ENCODE data around the gene SHQ1.
"Not testable (repeated sequence)": the region's sequence is repeated elsewhere in the genome, so short reads cannot be mapped to it uniquely, and the experiment has no call there.

The SHQ1 gene

DNA sequence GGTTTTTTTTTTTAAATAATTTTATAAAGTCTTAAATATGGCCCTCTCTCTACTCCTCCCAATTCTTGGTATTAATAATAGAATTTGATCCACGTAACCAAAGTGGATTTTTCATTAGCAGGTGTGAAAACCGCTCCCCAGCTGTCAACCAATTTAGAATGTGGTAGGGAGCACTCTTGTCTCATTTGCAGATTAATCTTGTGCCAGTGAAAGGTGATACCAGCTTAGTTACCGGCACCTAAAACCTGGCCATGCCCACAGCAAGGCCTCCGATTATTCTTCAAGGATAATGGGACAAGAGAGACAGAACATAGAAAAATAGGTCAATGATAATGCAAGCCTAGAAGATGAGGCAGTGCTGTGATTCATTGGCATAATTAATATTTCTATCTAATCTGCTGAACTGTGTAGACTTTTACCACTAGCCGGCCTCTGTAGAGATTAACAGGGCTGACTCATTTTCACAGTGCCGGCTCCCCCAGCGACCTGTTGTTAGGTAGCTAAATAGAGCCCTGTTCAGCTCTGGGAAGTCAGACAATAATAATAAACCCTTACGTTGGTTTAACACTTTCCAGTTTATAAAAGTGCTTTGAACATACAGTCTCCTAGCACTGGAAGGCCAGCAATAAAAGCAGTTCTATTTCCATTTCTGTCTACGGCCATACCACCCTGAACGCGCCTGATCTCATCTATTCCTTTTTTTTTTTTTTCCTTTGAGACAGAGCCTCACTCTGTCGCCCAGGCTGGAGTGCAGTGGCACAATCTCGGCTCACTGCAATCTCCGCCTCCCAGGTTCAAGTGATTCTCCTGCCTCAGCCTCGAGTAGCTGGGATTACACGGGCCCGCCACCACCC, 102.9 kb downstream of the SHQ1 start:
- no peak for DNase-seq

DNA sequence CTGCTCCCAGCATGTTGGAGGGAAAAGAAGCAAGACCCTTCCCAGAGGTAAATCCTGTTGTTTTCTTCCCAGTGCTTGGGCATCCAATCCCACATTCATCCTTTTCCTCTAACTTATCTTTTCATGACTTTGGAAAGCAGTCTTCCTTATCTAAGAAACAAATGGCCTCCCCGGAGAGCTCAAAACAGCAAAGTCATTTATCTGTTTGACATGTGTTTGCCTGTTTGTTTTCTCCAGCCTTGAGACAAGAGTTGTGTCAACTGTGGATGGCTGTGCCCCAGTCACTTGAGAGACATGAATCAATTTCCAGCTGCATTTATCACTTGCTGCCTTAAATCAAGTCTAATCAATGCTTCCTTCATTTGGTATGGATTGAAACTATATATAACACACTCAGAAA, 103.9 kb downstream of the SHQ1 start:
- no peak for DNase-seq

GRCh38 chr3:72739531-72740466, 108.4 kb downstream of the SHQ1 start:
- no peak for DNase-seq

- DNase-seq: peak; percentile 32 to 39
Observed at GRCh38 chr3:72738752-72739530, 109.3 kb downstream of the SHQ1 start.

DNA sequence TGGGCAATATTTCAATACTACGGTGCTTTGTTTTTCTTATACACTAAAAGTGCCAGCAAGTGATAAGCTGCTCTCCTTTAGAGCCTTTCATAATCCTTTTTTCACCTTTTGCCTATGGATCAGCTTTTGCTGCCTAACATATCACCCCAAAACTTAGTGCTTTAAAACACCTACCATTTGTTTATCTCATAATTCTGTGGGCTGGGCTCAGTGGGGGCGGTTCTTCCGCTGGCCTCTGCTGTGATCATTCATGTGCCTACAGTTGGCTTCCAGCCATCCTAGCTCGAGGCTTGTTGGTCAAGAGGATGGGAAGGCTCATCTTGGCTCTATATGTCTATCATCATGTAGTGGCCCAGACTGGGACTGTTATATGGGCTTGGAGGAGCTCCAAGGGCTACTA, 113.2 kb downstream of the SHQ1 start:
- DNase-seq: not testable (repeated sequence)

DNA sequence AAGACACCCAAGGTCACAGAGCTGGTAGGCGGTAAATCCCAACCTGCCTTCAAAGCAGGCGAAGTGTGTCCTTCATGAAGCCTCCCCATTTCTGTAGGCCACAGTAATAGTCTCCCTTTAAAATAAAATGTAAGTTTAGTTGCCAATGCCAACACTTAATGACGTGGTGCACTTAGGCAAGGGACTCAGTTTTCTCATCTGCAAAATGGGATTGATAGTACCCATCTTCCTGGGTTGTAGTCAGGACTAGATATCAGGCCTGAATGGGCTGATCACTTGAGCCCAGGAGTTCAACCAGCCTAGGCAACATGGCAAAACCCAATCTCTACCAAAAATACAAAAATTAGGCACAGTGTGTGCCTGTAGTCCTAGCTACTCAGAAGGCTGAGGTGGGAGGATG, 114.6 kb downstream of the SHQ1 start:
- DNase-seq: no peak

DNA sequence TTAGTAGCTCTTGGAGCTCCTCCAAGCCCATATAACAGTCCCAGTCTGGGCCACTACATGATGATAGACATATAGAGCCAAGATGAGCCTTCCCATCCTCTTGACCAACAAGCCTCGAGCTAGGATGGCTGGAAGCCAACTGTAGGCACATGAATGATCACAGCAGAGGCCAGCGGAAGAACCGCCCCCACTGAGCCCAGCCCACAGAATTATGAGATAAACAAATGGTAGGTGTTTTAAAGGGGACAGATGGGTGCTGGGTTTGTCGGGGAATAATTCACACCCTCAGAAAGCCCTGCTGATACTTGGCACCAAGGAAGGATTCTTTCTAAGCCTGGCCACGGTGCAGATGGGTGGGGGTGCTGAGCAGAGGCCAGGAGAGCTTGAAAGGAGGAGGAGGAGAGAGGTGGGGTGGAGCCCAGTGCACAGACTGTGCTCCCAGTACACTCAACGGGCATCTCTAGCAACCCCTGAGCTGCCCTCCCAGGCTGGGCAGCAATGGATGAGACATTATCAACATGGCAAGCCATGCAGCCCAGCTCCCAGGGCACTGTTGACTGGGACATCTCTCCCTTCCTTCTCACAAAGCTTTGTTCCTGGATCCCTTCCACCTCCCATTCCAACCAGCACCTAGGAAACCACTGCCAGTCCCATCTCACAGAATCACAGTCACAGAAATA, 115.4 kb downstream of the SHQ1 start:
- DNase-seq: not testable (repeated sequence)

DNA sequence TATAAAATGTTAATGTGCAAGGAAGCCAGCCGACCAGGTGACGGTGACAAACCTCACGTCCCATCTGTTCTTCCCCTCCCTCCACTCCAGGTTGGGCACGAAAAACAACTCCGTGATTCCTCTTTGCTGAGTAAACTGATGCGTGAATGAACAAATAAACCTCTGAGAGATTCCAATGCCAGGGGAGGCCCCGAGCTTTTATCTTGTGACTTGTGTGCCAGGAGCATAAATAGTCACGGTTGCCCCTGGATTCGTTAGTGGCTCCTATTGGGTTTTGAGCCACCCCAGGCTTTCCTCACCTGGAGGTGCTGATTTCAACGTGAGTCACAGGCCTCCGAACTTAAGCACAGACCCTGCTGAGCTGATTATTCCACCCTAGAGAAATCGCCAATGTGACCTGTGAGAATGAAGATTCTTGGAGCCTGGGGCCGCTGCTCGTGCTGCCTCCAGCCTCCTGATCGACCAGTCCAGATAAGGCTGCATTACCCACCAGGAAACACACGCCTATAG, 119.2 kb downstream of the SHQ1 start:
- no peak for DNase-seq

- no peak for DNase-seq
Observed at GRCh38 chr3:72728329-72728889, 119.8 kb downstream of the SHQ1 start.

GRCh38 chr3:72727726-72728125, 120.5 kb downstream of the SHQ1 start:
- DNase-seq: no peak

DNA sequence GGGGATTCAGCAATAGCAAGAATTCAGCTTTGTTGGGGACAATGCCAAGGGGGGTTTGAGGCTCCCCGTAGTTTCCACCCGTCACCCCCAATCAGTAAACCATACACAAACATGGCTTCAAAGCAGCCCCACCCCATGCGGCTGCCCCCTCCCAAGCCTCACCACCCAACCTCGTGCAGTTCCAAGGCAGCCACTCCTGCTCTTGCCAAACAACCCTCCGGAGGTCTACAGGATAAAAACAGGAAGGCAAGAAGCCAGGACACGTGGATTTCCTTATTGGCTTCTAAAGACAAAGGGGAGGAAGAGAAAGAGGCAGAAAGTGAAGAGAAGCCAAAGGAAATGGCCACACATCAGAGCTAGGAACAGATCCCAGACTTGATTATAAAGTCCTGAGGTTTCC, 121.1 kb downstream of the SHQ1 start:
- DNase-seq: no peak

DNA sequence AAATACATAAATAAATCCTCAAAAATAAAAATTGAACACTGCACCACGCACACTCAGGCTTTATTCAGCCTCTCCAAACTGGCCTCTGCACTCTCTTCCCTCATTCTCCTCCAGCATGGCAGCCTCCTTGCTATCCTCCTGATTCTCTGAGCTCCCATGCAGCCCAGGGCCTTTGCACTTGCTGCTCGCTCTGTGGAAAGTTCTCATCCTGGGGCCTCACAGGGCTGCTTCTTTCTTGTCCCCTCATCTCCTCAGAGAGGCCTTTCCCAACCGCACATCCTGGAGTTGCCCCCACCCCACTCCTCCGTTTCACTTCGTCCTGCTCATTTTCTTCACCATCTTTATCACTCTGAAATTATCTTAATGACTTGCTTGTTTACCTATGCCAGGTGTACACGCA, 123.0 kb downstream of the SHQ1 start:
- no peak for DNase-seq

DNA sequence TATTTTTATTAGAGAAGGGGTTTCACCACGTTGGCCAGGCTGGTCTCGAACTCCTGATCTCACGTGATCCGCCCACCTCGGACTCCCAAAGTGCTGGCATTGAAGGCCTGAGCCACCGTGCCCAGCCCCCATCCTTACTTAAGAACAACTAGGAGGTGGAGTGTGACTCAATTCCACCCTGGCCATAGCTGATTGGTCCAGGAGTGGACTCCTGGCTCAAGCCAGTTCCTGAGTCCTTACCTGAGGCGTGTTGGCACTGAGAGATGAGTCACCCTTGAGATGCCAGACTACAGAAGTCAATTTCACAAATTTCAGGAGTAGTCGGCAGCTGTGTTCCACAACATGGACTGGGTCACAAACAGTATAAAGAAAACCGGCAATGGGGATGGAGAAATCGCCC, 124.2 kb downstream of the SHQ1 start:
- no peak for DNase-seq

DNA sequence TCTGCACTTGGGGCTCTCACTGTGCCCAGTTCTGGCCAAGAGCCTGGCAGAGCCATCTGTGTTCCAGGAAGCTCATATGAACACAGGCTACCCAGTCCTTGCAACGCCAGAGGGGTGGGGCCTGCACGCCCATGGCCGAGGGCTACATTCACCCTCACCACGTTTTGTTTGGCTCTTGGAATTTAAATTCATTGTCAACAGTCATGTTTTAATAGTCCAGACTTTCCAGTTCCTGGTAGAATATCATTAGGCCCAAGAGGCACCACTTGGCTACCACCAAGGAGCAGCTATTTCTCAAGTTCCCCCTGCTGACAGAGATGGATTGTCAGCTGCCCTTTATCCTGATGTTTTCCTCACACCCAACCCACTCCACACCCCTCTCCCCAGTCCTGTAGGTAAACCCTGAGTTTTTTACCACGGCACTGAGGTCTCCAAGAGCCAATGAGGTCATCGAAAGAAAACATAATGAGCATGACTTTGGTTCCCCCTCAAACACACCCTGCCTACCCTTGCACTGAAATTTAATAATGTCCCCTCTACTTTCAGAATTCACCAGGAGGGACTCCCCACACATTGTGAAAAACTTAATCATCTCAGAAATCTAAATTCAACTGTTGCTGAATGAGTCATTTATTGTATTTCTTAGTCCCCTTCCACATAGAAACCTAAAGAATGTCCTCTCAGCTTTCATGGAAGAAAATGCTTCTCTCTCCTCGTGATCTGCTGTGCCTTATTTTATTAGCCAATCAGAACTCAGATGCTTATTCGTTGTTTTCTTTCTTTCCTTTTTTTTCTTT, 125.1 kb downstream of the SHQ1 start:
- DNase-seq: no peak

DNA sequence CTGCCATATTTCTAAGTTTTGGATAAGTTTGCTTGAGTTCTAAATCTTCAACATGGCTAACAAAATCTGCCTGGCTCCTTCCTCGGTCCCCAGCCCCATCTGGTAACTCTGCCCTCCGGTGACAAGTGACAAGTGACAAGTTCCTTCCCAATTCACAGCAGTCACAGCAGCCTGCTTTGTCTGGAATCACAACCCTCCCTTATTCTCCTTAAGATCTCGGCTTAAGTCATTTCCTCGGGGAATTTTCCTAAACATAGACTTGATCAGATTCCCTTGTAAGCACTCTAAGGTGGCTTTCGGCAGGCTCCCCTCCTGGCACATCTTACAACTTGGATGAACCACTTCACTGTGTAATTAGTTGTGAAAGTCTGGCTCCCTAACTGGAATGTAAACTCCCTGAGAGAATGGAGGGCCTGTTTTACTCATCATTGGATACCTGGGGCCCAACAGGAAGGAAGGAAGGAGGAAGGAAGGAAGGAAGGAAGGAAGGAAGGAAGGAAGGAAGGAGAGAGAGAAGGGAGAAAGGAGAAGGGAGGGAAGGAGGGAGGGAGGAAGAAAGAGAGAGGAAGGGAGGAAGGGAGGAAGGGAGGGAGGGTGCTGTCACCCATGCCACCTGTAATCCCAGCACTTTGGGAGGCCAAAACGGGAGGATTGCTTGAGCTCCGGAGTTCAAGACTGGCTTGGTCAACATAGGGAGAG, 126.4 kb downstream of the SHQ1 start:
- no peak for DNase-seq

GRCh38 chr3:72720566-72720965, 127.7 kb downstream of the SHQ1 start:
- DNase-seq: no peak

DNA sequence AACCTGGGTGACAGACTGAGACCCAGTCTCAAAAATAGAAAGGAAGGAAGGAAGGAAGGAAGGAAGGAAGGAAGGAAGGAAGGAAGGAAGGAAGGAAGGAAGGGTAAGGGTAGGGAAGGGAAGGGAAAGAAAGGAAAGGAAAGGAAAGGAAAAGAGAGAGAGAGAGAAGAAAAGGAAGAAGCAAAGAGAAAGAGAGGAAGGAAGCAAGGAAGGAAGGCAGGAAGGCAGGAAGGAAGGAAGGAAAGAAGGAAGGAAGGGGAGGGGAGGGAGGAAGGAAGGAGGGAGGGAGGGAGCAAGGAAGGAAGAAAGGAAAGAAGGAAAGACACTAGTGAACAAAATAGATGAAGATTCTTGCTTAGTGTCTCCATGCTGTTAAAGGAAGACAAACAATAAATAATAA, 129.1 kb downstream of the SHQ1 start:
- no peak for DNase-seq

GRCh38 chr3:72714135-72714534, 134.1 kb downstream of the SHQ1 start:
- not testable (repeated sequence) for DNase-seq

GRCh38 chr3:72710471-72710870, 137.8 kb downstream of the SHQ1 start:
- not testable (repeated sequence) for DNase-seq

- DNase-seq: no peak
Observed at GRCh38 chr3:72708441-72708840, 139.8 kb downstream of the SHQ1 start.
